AG04449 (cell line): ENCODE measurements around the gene METTL22.

Experiments
- CTCF ChIA-PET: fragments of 350-600 bp; formaldehyde crosslinking; extraction: SDS; loops from one replicate; lab custom pipeline; 2021; ENCODE audit warnings: antibody characterized with exemption; lab: Yijun Ruan, JAX
- POLR2A ChIA-PET: fragments of 400-600, 350-600 bp; formaldehyde crosslinking; extraction: SDS; loops from one replicate; lab custom pipeline; 2020; ENCODE audit warnings: antibody characterized with exemption, inconsistent platforms; lab: Yijun Ruan, JAX
- DNase-seq: peaks from one replicate; pipeline ENCODE4 v3.0.0-alpha.2; 2010; ENCODE audit warnings: low read depth, low spot score
- H3K4me3 ChIP-seq: 2 replicates; pipeline ENCODE4 v1.5.1; 2011; ENCODE audit warnings: low read depth, mild to moderate bottlenecking, control low read depth, low read length
- CTCF ChIP-seq: IDR thresholded peaks from one replicate; pipeline ENCODE4 v1.5.1; 2011; ENCODE audit warnings: mild to moderate bottlenecking, moderate library complexity, low read length, control low read depth, inconsistent platforms; ENCODE audit not compliant: insufficient read depth; ENCODE audit errors: missing control alignments

METTL22 gene

GRCh38 chr16:8600144-8600775, 21.2 kb upstream of the METTL22 start:
- DNase-seq = no peak
- ChIA-PET POLR2A (no interaction called here), CTCF (no interaction called here)
- no peak overlapping the region for H3K4me3 ChIP-seq
- TF ChIP-seq CTCF = no peak

- TF ChIP-seq CTCF = no peak
- POLR2A ChIA-PET = interaction anchor here (0.6 kb wide), 1 partner anchor 1695 kb away, joined by 3 read pairs; no protein-coding TSS in a partner anchor
- CTCF ChIA-PET = no interaction called here
- DNase-seq = no peak
- no peak overlapping the region for H3K4me3 ChIP-seq
Measured at GRCh38 chr16:8605554-8605953, 15.9 kb upstream of the METTL22 start.

- TF ChIP-seq CTCF = no peak
- no peak for DNase-seq
Measured at GRCh38 chr16:8607214-8607613, 14.3 kb upstream of the METTL22 start.

GRCh38 chr16:8611122-8611521, 10.4 kb upstream of the METTL22 start:
- no peak overlapping the region for H3K4me3 ChIP-seq
- POLR2A ChIA-PET = no interaction called here
- TF ChIP-seq CTCF = no peak
- no peak for DNase-seq
- CTCF ChIA-PET = no interaction called here

More at GRCh38 chr16:8607214-8607613, 14.3 kb upstream of the METTL22 start:
- CTCF ChIA-PET = interaction anchor here (1.1 kb wide), 1 partner anchor 10 kb away, joined by 3 read pairs; no protein-coding TSS in a partner anchor
- POLR2A ChIA-PET = no interaction called here
- no peak overlapping the region for H3K4me3 ChIP-seq

GRCh38 chr16:8611886-8612600, 9.5 kb upstream of the METTL22 start:
- no peak for DNase-seq
- no peak overlapping the region for H3K4me3 ChIP-seq
- no peak for TF ChIP-seq CTCF
- ChIA-PET POLR2A (no interaction called here), CTCF (interaction anchor here (1.4 kb wide), 1 partner anchor 40 kb away, joined by 4 read pairs; no protein-coding TSS in a partner anchor)

- POLR2A ChIA-PET = no interaction called here
- CTCF ChIA-PET = no interaction called here
- no peak for DNase-seq
- TF ChIP-seq CTCF = no peak
- H3K4me3 ChIP-seq = no peak overlapping the region
Measured at GRCh38 chr16:8614435-8615029, 7.0 kb upstream of the METTL22 start.
